H9 (cell line): ENCODE results near the gene MMP14. TPM values are rescaled to one million over a fixed set of nuclear protein-coding genes. Genes with fewer than 3 reads are reported as not detected.

Source experiments
- DNase-seq: peaks from one replicate; pipeline ENCODE4 v3.0.0-alpha.2; 2017
- H2AFZ ChIP-seq: one replicate; pipeline ENCODE4 v1.6.1; 2013; ENCODE audit warnings: mild to moderate bottlenecking, low read length, control low read depth, moderate library complexity
- H2AK5ac ChIP-seq: 2 replicates; pipeline ENCODE4 v1.6.1; 2013; ENCODE audit warnings: low read length, control low read depth, mixed read lengths; ENCODE audit not compliant: insufficient read length
- H2BK120ac ChIP-seq: one replicate; pipeline ENCODE4 v1.6.1; 2013; ENCODE audit warnings: low read depth, mild to moderate bottlenecking, low read length, control low read depth, inconsistent platforms; ENCODE audit not compliant: poor library complexity, severe bottlenecking
- H2BK12ac ChIP-seq: 2 replicates; pipeline ENCODE4 v1.6.1; 2013; ENCODE audit warnings: low read length, control low read depth, mixed read lengths, low read depth; ENCODE audit not compliant: insufficient read length
- H2BK15ac ChIP-seq: 2 replicates; pipeline ENCODE4 v1.6.1; 2013; ENCODE audit warnings: low read depth, low read length, control low read depth
- H2BK20ac ChIP-seq: one replicate; pipeline ENCODE4 v1.6.1; 2013; ENCODE audit warnings: low read depth, mild to moderate bottlenecking, low read length, control low read depth, inconsistent platforms; ENCODE audit not compliant: poor library complexity, severe bottlenecking
- H2BK5ac ChIP-seq: 2 replicates; pipeline ENCODE4 v1.6.1; 2013; ENCODE audit warnings: low read length, control low read depth, mixed read lengths; ENCODE audit not compliant: insufficient read length
- H3K14ac ChIP-seq: 2 replicates; pipeline ENCODE4 v1.6.1; 2013; ENCODE audit warnings: low read length, control low read depth; ENCODE audit not compliant: insufficient read depth
- H3K18ac ChIP-seq: 2 replicates; pipeline ENCODE4 v1.6.1; 2013; ENCODE audit warnings: low read depth, mild to moderate bottlenecking, mixed read lengths, low read length, control low read depth; ENCODE audit not compliant: insufficient read length
- H3K23ac ChIP-seq: 2 replicates; pipeline ENCODE4 v1.6.1; 2013; ENCODE audit warnings: low read length, control low read depth, mixed read lengths, low read depth; ENCODE audit not compliant: insufficient read length
- H3K23me2 ChIP-seq: 2 replicates; pipeline ENCODE4 v1.6.1; 2013; ENCODE audit warnings: low read depth, mild to moderate bottlenecking, mixed read lengths, low read length, control low read depth; ENCODE audit not compliant: insufficient read length, poor library complexity, severe bottlenecking
- H3K27ac ChIP-seq: 2 replicates; pipeline ENCODE4 v1.5.1; 2013; ENCODE audit warnings: low read length, control low read depth, mixed read lengths, low read depth; ENCODE audit not compliant: insufficient read length
- H3K27me3 ChIP-seq: 2 replicates; pipeline ENCODE4 v1.6.1; 2013; ENCODE audit warnings: low read length, control low read depth, inconsistent platforms; ENCODE audit not compliant: insufficient read depth
- H3K4ac ChIP-seq: 2 replicates; pipeline ENCODE4 v1.6.1; 2013; ENCODE audit warnings: low read depth, mild to moderate bottlenecking, control low read depth, inconsistent platforms, low read length, moderate library complexity
- H3K4me1 ChIP-seq: 2 replicates; pipeline ENCODE4 v1.6.1; 2013; ENCODE audit warnings: low read length, control low read depth, inconsistent platforms; ENCODE audit not compliant: insufficient read depth
- H3K4me2 ChIP-seq: 2 replicates; pipeline ENCODE4 v1.6.1; 2013; ENCODE audit warnings: low read length, control low read depth, mixed read lengths; ENCODE audit not compliant: insufficient read length, insufficient read depth
- H3K56ac ChIP-seq: 2 replicates; pipeline ENCODE4 v1.6.1; 2013; ENCODE audit warnings: low read depth, mild to moderate bottlenecking, mixed read lengths, low read length, control low read depth; ENCODE audit not compliant: insufficient read length
- H3K79me1 ChIP-seq: 2 replicates; pipeline ENCODE4 v1.6.1; 2013; ENCODE audit warnings: low read depth, mild to moderate bottlenecking, moderate library complexity, low read length, control low read depth, inconsistent platforms; ENCODE audit not compliant: insufficient read depth, poor library complexity, severe bottlenecking
- H3K79me2 ChIP-seq: 2 replicates; pipeline ENCODE4 v1.6.1; 2013; ENCODE audit warnings: low read length, control low read depth, inconsistent platforms; ENCODE audit not compliant: insufficient read depth
- H3K9ac ChIP-seq: 2 replicates; pipeline ENCODE4 v1.6.1; 2013; ENCODE audit warnings: low read length, control low read depth, mixed read lengths; ENCODE audit not compliant: insufficient read length; ENCODE audit errors: extremely low read depth
- H3K9me3 ChIP-seq: one replicate; pipeline ENCODE4 v1.6.1; 2013; ENCODE audit warnings: low read depth, low read length, inconsistent platforms; ENCODE audit not compliant: control insufficient read depth
- H3T11ph ChIP-seq: one replicate; pipeline ENCODE4 v1.6.1; 2013; ENCODE audit warnings: mild to moderate bottlenecking, low read length, control low read depth, inconsistent platforms
- H4K20me1 ChIP-seq: one replicate; pipeline ENCODE4 v1.6.1; 2013; ENCODE audit not compliant: control insufficient read depth, insufficient read length, insufficient read depth
- H4K5ac ChIP-seq: 2 replicates; pipeline ENCODE4 v1.6.1; 2013; ENCODE audit warnings: low read depth, mild to moderate bottlenecking, mixed read lengths, low read length, control low read depth; ENCODE audit not compliant: insufficient read length
- H4K8ac ChIP-seq: replicated peaks from 2 replicates; pipeline ENCODE4 v1.6.1; 2013; ENCODE audit warnings: low read length, control low read depth, mixed read lengths, low read depth; ENCODE audit not compliant: insufficient read length
- H4K91ac ChIP-seq: 2 replicates; pipeline ENCODE4 v1.6.1; 2013; ENCODE audit warnings: low read depth, mild to moderate bottlenecking, moderate library complexity, mixed read lengths, low read length, control low read depth; ENCODE audit not compliant: insufficient read length
- H3K27ac Mint-ChIP-seq, 3 experiments: 2 replicates in 2 of 3; 3 replicates in 1 of 3; pipeline ENCODE4 v1.8.0; 2020 to 2021; ENCODE audit warnings: mixed read lengths in 3 of 3, mild to moderate bottlenecking in 1 of 3, moderate library complexity in 1 of 3
- H3K27me3 Mint-ChIP-seq: 2 replicates; pipeline ENCODE4 v1.8.0; 2021; ENCODE audit warnings: low read depth, mild to moderate bottlenecking, moderate library complexity, mixed read lengths
- H3K36me3 Mint-ChIP-seq, 3 experiments: 2 replicates in 2 of 3; 3 replicates in 1 of 3; pipeline ENCODE4 v1.8.0; 2020 to 2021; ENCODE audit warnings: low read depth in 3 of 3, mixed read lengths in 3 of 3; ENCODE audit not compliant: insufficient read depth in 1 of 3
- H3K4me1 Mint-ChIP-seq, 2 experiments: 2 replicates each; pipeline ENCODE4 v1.8.0; 2020; ENCODE audit warnings: mixed read lengths in 2 of 2
- H3K4me3 Mint-ChIP-seq, 2 experiments: 2 replicates in 1 of 2; 3 replicates in 1 of 2; pipeline ENCODE4 v1.8.0; 2020 to 2021; ENCODE audit warnings: mild to moderate bottlenecking in 2 of 2, mixed read lengths in 2 of 2, moderate library complexity in 1 of 2
- H3K9me3 Mint-ChIP-seq, 2 experiments: 2 replicates in 1 of 2; 3 replicates in 1 of 2; pipeline ENCODE4 v1.8.0; 2020; ENCODE audit warnings: mild to moderate bottlenecking in 2 of 2, mixed read lengths in 2 of 2, moderate library complexity in 1 of 2
- CTCF ChIP-seq: fragments of 200-600 bp; sonication (generic); conservative IDR thresholded peaks from 3 replicates; pipeline ENCODE4 v1.8.0; 2021; ENCODE audit warnings: antibody characterized with exemption, mild to moderate bottlenecking
- WGBS: extraction: QIAGEN DNeasy Blood & Tissue Kit; methylation state at CpG from one replicate; pipeline ENCODE4 v1.1.7; 2013; ENCODE audit warnings: missing lambda C conversion rate, low lambda C conversion rate, mixed read lengths; ENCODE audit not compliant: insufficient read length; ENCODE audit errors: extremely low coverage; 5-methylcytosine and 5-hydroxymethylcytosine counted together
- total RNA-seq: library from RNA; stranded (reverse); gene quantifications from 2 replicates; pipeline ENCODE4 v1.2.1, GENCODE V29; 2021

MMP14 gene
- total RNA-seq, 1 experiment from 2014 or later = 56.5 TPM

GRCh38 chr14:22882529-22883172, 46.3 kb downstream of the MMP14 start:
- Histone ChIP-seq H3K23ac (no peak overlapping the region), H3K18ac (peak overlapping the region; percentile 52), H2AFZ (no peak overlapping the region), H3K79me1 (no peaks in the 10 kb centered on the region), H2BK5ac (no peak overlapping the region), H4K91ac (no peak overlapping the region), H3K9me3 (no peaks in the 10 kb centered on the region), H3K14ac (peak overlapping the region; percentile 13), H3K4me1 (no peaks in the 10 kb centered on the region; the same call in 1 of the 2 replicates), H2AK5ac (no peak overlapping the region), H3K23me2 (peaks cover 13% of the 10 kb centered on the region), H3K27me3 (peaks cover 3% of the 10 kb centered on the region; the same call in 1 of the 2 replicates), H4K5ac (no peak overlapping the region), H4K20me1 (no peaks in the 10 kb centered on the region), H3K4ac (no peak overlapping the region), H2BK20ac (no peak overlapping the region), H2BK12ac (no peak overlapping the region), H2BK120ac (no peak overlapping the region), H3K79me2 (no peaks in the 10 kb centered on the region), H3K56ac (no peak overlapping the region), H3K9ac (peak overlapping the region; percentile 28), H3K4me2 (peak overlapping the region; percentile 75), H4K8ac (no peak overlapping the region), H3T11ph (no peak overlapping the region), H3K27ac (no peak overlapping the region), H2BK15ac (no peak overlapping the region)
- H3K4me3 Mint-ChIP-seq = peak overlapping the region; percentile 64 to 72; a peak in 4 of 5 replicates
- no peaks in the 10 kb centered on the region; a peak in 1 of 5 replicates for H3K9me3 Mint-ChIP-seq
- H3K36me3 Mint-ChIP-seq = peaks cover 4 to 11% (median 6%) of the 10 kb centered on the region in 3 experiments; a peak in 5 of 7 replicates
- peak overlapping the region; percentile 65 to 85 (median 84); a peak in 6 of 7 replicates for H3K27ac Mint-ChIP-seq
- WGBS = no CpG with 5 or more reads among the region's 6 CpGs
- peaks cover 31 to 36% of the 10 kb centered on the region in 2 experiments for H3K4me1 Mint-ChIP-seq
- no peak for TF ChIP-seq CTCF
- peak; percentile 69 for DNase-seq
- H3K27me3 Mint-ChIP-seq = peaks cover 35% of the 10 kb centered on the region
